ENCODE data around the gene LGR4.
"Not testable (repeated sequence)": the region's sequence is repeated elsewhere in the genome, so short reads cannot be mapped to it uniquely, and the experiment has no call there.

Gene LGR4

DNA sequence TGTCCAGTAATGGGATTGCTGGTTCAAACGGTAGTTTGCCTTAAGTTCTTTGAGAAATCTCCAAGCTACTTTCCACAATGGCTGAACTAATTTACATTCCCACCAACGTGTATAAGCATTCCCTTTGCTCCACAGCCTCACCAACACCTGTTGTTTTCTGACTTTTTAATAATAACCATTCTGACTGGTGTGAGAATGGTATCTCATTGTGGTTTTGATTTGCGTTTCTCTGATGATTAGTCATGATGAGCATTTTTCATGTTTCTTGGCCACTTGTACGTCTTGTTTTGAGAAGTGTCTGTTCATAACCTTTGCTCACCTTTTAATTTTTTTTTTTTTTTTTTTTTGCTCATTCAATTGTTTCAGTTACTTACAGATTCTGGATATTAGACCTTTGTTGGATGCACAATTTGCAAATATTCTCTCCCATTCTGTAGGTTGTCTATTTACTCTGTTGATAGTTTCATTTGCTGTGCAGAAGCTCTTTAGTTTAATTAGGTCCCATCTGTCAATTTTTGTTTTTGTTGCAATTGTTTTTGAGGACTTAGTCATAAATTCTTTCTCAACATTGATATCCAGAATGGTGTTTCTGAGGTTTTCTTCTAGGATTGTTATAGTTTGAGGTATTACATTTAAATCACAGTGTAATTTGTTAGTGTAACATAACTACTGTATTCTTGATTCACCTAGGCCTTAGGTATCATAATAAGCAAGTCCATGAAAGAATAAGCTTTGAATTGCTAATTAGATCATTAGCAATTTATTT lies 142.5 kb downstream of the LGR4 start:
- Histone ChIP-seq H3K9me3 (ENCODE audit: control insufficient read depth, low read length) (no peaks in the 10 kb centered on the region), H3K14ac (ENCODE audit: low read length in 2 of 2) (no peak overlapping the region), H3K4ac (ENCODE audit: low read depth in 1 of 2, low read length in 2 of 2) (no peak overlapping the region), H3K9ac (ENCODE audit: low read length) (no peak overlapping the region), H4K91ac (ENCODE audit: low read length) (no peak overlapping the region), H3K23ac (ENCODE audit: low read length in 2 of 2) (no peak overlapping the region), H2BK120ac (ENCODE audit: low read depth, low read length) (no peak overlapping the region), H3K4me1 (ENCODE audit: control insufficient read depth, insufficient read depth, low read depth, low read length) (no peaks in the 10 kb centered on the region), H3K27ac (ENCODE audit: low read length, poor library complexity, severe bottlenecking) (no peak overlapping the region), H3K27me3 (ENCODE audit: control insufficient read depth in 1 of 2, insufficient read depth in 1 of 2, low read length in 2 of 2) (no peaks in the 10 kb centered on the region), H2AK5ac (ENCODE audit: low read length, severe bottlenecking) (no peak overlapping the region), H3K4me2 (ENCODE audit: low read length, poor library complexity, severe bottlenecking) (no peak overlapping the region), H3K18ac (ENCODE audit: low read depth in 1 of 2, low read length in 2 of 2) (no peak overlapping the region), H3K79me1 (replicated peaks; ENCODE audit: low read length, poor library complexity, severe bottlenecking) (no peaks in the 10 kb centered on the region), H3K4me3 (ENCODE audit: insufficient read depth in 1 of 2, low read depth in 1 of 2, low read length in 2 of 2) (no peak overlapping the region), H2BK15ac (ENCODE audit: low read depth, poor library complexity, severe bottlenecking) (no peak overlapping the region), H3K36me3 (ENCODE audit: control insufficient read depth in 1 of 2, insufficient read depth in 2 of 2, low read depth in 1 of 2, low read length in 2 of 2) (no peaks in the 10 kb centered on the region), H4K8ac (ENCODE audit: low read length) (no peak overlapping the region), H2AFZ (ENCODE audit: low read depth, low read length) (no peak overlapping the region), H2BK12ac (ENCODE audit: low read length in 2 of 2) (no peak overlapping the region), H2BK5ac (ENCODE audit: low read depth, low read length, poor library complexity, severe bottlenecking) (no peak overlapping the region)
- 57% methylated on average over 1 of the region's 4 CpGs for WGBS
- no peak for DNase-seq

DNA sequence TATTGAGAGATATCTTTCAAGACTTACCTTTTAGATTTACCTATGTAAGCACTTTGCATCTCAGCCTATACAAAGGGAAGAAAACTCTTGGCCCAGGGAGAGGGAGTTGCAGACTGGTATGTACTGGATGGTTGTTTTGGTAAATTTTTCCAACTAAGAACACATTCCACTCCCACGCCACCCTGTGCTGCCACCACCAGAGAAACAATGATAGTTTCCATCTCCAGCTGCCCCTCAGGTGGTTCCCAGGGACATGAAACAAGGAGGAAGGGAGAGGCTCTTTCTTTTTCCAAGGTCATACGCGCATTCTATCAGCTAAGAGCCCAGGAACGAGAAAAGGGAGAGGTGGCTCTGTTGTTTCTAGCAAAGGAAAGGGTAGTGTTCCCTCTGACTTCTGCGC lies 144.0 kb downstream of the LGR4 start:
- no peak for DNase-seq
- no peak overlapping the region for H3K4me2 ChIP-seq (ENCODE audit: low read length, poor library complexity, severe bottlenecking)
- no peak overlapping the region for H3K18ac ChIP-seq (ENCODE audit: low read depth in 1 of 2, low read length in 2 of 2)
- no peaks in the 10 kb centered on the region for H3K4me1 ChIP-seq (ENCODE audit: control insufficient read depth, insufficient read depth, low read depth, low read length)
- H2AFZ ChIP-seq (ENCODE audit: low read depth, low read length), result no peak overlapping the region
- H3K9ac ChIP-seq (ENCODE audit: low read length), result no peak overlapping the region
- H4K91ac ChIP-seq (ENCODE audit: low read length), result no peak overlapping the region
- no peak overlapping the region for H2BK120ac ChIP-seq (ENCODE audit: low read depth, low read length)
- H4K8ac ChIP-seq (ENCODE audit: low read length), result no peak overlapping the region
- H2BK15ac ChIP-seq (ENCODE audit: low read depth, poor library complexity, severe bottlenecking), result no peak overlapping the region
- no peaks in the 10 kb centered on the region for H3K79me1 ChIP-seq (replicated peaks; ENCODE audit: low read length, poor library complexity, severe bottlenecking)
- WGBS, result 100% methylated on average over 2 of the region's 5 CpGs
- H3K14ac ChIP-seq (ENCODE audit: low read length in 2 of 2), result no peak overlapping the region
- H2BK5ac ChIP-seq (ENCODE audit: low read depth, low read length, poor library complexity, severe bottlenecking), result no peak overlapping the region
- no peak overlapping the region for H3K4me3 ChIP-seq (ENCODE audit: insufficient read depth in 1 of 2, low read depth in 1 of 2, low read length in 2 of 2)
- H2BK12ac ChIP-seq (ENCODE audit: low read length in 2 of 2), result no peak overlapping the region
- H2AK5ac ChIP-seq (ENCODE audit: low read length, severe bottlenecking), result no peak overlapping the region
- H3K23ac ChIP-seq (ENCODE audit: low read length in 2 of 2), result no peak overlapping the region
- no peak overlapping the region for H3K27ac ChIP-seq (ENCODE audit: low read length, poor library complexity, severe bottlenecking)
- H3K27me3 ChIP-seq (ENCODE audit: control insufficient read depth in 1 of 2, insufficient read depth in 1 of 2, low read length in 2 of 2), result no peaks in the 10 kb centered on the region
- H3K4ac ChIP-seq (ENCODE audit: low read depth in 1 of 2, low read length in 2 of 2), result no peak overlapping the region
- H3K9me3 ChIP-seq (ENCODE audit: control insufficient read depth, low read length), result no peaks in the 10 kb centered on the region
- no peaks in the 10 kb centered on the region for H3K36me3 ChIP-seq (ENCODE audit: control insufficient read depth in 1 of 2, insufficient read depth in 2 of 2, low read depth in 1 of 2, low read length in 2 of 2)

DNA sequence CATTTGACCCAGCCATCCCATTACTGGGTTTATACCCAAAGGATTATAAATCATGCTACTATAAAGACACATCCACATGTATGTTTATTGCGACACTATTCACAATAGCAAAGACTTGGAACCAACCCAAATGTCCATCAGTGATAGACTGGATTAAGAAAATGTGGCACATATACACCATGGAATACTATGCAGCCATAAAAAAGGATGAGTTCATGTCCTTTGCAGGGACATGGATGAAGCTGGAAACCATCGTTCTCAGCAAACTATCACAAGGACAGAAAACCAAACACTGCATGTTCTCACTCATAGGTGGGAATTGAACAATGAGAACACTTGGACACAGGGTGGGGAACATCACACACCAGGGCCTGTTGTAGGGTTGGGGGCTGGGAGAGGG lies 145.5 kb downstream of the LGR4 start:
- not testable (repeated sequence) for H2AK5ac ChIP-seq (ENCODE audit: low read length, severe bottlenecking); H3K4me3 ChIP-seq (ENCODE audit: insufficient read depth in 1 of 2, low read depth in 1 of 2, low read length in 2 of 2); H4K8ac ChIP-seq (ENCODE audit: low read length); H2AFZ ChIP-seq (ENCODE audit: low read depth, low read length); H3K4ac ChIP-seq (ENCODE audit: low read depth in 1 of 2, low read length in 2 of 2); H3K18ac ChIP-seq (ENCODE audit: low read depth in 1 of 2, low read length in 2 of 2); H4K91ac ChIP-seq (ENCODE audit: low read length); H2BK120ac ChIP-seq (ENCODE audit: low read depth, low read length); H3K9ac ChIP-seq (ENCODE audit: low read length); DNase-seq; H3K23ac ChIP-seq (ENCODE audit: low read length in 2 of 2); H3K27ac ChIP-seq (ENCODE audit: low read length, poor library complexity, severe bottlenecking); H2BK12ac ChIP-seq (ENCODE audit: low read length in 2 of 2); H2BK15ac ChIP-seq (ENCODE audit: low read depth, poor library complexity, severe bottlenecking); H3K27me3 ChIP-seq (ENCODE audit: control insufficient read depth in 1 of 2, insufficient read depth in 1 of 2, low read length in 2 of 2); H3K14ac ChIP-seq (ENCODE audit: low read length in 2 of 2); H3K36me3 ChIP-seq (ENCODE audit: control insufficient read depth in 1 of 2, insufficient read depth in 2 of 2, low read depth in 1 of 2, low read length in 2 of 2); H3K4me1 ChIP-seq (ENCODE audit: control insufficient read depth, insufficient read depth, low read depth, low read length); H3K9me3 ChIP-seq (ENCODE audit: control insufficient read depth, low read length); H3K79me1 ChIP-seq (replicated peaks; ENCODE audit: low read length, poor library complexity, severe bottlenecking); H2BK5ac ChIP-seq (ENCODE audit: low read depth, low read length, poor library complexity, severe bottlenecking); H3K4me2 ChIP-seq (ENCODE audit: low read length, poor library complexity, severe bottlenecking)
- WGBS, result no CpG with 5 or more reads among the region's 2 CpGs

DNA sequence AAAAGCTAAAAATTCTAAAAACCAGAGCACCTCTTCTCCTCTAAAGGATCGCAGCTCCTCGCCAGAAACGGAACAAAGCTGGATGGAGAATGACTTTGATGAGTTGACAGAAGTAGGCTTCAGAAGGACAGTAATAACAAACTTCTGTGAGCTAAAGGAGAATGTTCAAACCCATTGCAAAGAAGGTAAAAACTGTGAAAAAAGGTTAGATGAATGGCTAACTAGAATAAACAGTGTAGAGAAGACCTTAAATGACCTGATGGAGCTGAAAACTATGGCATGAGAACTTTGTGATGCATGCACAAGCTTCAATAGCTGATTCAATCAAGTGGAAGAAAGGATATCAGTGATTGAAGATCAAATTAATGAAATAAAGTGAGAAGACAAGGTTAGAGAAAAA lies 150.4 kb downstream of the LGR4 start:
- not testable (repeated sequence) for H3K27me3 ChIP-seq (ENCODE audit: control insufficient read depth in 1 of 2, insufficient read depth in 1 of 2, low read length in 2 of 2); DNase-seq; H3K79me1 ChIP-seq (replicated peaks; ENCODE audit: low read length, poor library complexity, severe bottlenecking); H3K14ac ChIP-seq (ENCODE audit: low read length in 2 of 2); H2BK120ac ChIP-seq (ENCODE audit: low read depth, low read length); H3K9me3 ChIP-seq (ENCODE audit: control insufficient read depth, low read length); H4K91ac ChIP-seq (ENCODE audit: low read length); H2AFZ ChIP-seq (ENCODE audit: low read depth, low read length); H3K4ac ChIP-seq (ENCODE audit: low read depth in 1 of 2, low read length in 2 of 2); H3K4me2 ChIP-seq (ENCODE audit: low read length, poor library complexity, severe bottlenecking); H4K8ac ChIP-seq (ENCODE audit: low read length); H3K9ac ChIP-seq (ENCODE audit: low read length); H2BK15ac ChIP-seq (ENCODE audit: low read depth, poor library complexity, severe bottlenecking); H3K27ac ChIP-seq (ENCODE audit: low read length, poor library complexity, severe bottlenecking); H3K4me3 ChIP-seq (ENCODE audit: insufficient read depth in 1 of 2, low read depth in 1 of 2, low read length in 2 of 2); H2AK5ac ChIP-seq (ENCODE audit: low read length, severe bottlenecking); H3K4me1 ChIP-seq (ENCODE audit: control insufficient read depth, insufficient read depth, low read depth, low read length); H2BK12ac ChIP-seq (ENCODE audit: low read length in 2 of 2); H3K18ac ChIP-seq (ENCODE audit: low read depth in 1 of 2, low read length in 2 of 2); H2BK5ac ChIP-seq (ENCODE audit: low read depth, low read length, poor library complexity, severe bottlenecking); H3K23ac ChIP-seq (ENCODE audit: low read length in 2 of 2); H3K36me3 ChIP-seq (ENCODE audit: control insufficient read depth in 1 of 2, insufficient read depth in 2 of 2, low read depth in 1 of 2, low read length in 2 of 2)
- 77% methylated on average over 3 of the region's 3 CpGs for WGBS
